GM21381 (cell line): ENCODE data around the gene FAM83C.
"Not testable (repeated sequence)": the region's sequence is repeated elsewhere in the genome, so short reads cannot be mapped to it uniquely, and the experiment has no call there.

ENCODE experiments used
- ATAC-seq: cut with Tn5 transposase; IDR thresholded peaks from one replicate; pipeline ENCODE4 v1.9.1; 2021; ENCODE audit warnings: mild to moderate bottlenecking, moderate library complexity; ENCODE audit not compliant: unreplicated experiment

FAM83C gene

DNA sequence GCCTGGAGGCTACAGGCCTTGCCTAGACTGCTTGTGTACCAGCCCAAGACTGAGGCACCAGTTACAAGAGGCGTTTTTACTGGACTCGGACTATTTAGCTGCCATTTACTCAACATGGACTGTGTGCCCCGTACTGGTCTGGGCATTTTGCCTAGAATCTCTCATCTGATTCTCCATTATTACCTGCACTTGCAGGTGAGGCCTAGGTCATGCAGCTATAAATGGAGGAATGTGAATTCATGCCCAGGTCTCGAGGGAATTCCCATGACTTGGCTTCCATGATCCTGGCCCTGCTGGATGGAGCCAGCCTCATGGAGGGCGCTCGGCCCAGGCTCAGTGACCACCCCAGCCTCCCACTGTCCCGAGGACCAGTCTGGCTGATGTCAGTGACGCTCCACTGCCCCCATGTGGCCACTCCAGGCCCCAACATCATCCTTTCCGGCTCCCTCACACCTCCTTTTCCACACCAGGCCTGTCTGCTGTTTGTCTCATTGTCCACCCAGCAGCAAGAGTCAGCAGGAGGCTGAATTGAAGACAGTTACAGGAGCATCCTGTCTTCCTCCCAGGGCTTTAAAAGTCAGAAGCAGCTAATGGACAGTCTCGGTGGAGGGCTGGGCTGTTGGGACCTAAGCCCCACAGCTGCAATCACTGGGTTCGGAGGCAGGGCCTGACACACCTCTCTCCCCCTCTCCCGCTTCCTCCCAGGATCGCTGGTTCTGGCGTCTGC, 23.0 kb downstream of the FAM83C start:
- ATAC-seq = no peak

DNA sequence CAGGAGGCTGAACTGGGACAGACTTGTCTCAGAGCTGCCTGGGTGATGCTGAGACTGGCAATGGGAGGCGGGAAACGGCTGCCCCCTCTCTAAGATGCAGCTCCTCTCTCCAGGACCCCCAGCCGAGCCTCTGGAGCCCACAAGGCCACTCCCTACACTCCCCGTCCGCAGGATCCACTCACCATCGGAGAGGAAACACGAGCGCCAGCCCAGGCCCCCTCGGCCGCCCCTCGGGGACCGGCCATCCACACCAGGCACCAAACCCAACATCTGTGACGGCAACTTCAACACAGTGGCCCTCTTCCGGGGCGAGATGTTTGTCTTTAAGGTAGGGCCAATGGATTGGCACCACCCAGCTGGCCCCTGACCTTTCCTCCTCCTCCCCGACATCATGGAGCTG, 25.1 kb downstream of the FAM83C start:
- no peak for ATAC-seq

DNA sequence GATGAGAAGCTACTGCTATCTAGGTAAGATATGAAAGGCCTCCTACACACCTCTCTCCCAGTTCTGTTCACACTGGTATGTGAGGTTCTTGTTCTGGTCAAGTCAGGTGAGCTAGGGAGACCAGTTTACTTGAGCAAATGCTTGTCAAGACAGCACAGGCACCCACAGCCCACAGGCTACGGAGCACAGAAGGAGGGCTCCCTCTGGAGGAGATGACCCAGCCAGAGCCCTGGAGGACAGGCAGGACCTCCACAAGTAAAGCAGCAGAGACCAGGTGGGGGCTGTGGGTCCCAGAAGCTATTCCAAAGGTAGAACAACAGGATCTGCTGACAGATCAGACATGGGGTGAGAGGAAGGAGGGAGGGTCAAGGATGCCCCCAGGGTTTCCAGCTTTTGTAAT, 27.5 kb downstream of the FAM83C start:
- no peak for ATAC-seq

DNA sequence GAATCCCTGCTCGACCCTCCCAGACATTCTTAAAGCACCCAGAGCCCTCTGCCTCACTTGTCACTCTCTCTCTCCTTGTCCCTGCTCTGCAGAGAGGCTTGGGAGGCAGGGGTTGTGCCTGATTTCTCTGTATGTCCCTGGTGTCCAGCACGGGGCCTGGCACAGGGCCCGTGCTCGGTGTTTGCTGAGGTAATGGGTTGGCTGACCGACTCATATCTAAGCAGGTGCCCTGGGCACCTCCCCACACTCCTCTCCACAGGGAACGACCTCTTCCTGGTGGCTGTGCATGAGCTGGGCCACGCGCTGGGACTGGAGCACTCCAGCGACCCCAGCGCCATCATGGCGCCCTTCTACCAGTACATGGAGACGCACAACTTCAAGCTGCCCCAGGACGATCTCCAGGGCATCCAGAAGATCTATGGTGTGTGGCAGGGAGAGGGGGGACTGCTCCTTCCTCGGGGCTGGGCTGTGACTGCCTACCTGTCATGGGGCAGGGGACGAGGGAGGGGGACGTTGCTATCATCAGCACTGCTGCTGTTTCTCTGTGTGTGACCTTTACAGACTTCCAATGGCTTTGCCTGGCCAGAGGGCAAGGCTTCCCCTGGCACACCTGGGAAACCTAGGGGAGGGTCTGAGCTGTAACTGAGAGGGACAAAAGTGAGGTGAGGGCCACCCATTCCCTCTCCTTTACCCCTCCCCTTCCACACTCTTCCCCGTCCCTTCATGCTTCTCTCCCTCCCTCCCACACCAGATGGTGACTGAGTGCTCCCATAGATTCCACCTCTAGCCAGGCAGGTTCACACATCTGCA, 28.5 kb downstream of the FAM83C start:
- no peak for ATAC-seq

DNA sequence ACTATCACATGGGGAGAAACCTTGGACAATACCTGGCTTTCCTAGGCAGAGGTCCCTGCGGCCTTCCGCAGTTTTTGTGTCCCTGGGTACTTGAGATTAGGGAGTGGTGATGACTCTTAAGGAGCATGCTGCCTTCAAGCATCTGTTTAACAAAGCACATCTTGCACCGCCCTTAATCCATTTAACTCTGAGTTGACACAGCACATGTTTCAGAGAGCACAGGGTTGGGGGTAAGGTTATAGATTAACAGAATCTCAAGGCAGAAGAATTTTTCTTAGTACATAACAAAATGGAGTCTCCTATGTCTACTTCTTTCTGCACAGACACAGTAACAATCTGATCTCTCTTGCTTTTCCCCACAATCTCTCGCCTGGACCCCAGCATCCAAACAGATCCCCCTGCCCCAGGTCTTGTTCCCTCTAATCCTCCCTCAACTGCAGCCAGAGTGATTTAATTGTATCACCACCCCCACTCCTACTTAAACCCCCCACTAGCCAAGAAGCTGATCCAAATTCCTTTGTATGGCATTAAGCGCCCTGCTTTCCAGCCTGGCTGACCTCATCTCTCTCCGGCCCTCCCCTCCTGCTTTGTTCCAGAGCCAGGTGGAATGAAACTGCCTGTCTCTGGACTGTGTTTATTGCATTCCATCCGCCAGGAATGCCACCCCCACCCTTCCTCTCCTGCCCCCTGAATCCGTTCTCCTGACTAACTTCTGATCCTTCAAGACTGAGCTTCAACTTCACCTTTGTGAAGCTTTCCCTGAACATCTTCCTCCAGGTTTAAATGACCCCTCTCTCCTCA, 29.3 kb downstream of the FAM83C start:
- not testable (repeated sequence) for ATAC-seq

DNA sequence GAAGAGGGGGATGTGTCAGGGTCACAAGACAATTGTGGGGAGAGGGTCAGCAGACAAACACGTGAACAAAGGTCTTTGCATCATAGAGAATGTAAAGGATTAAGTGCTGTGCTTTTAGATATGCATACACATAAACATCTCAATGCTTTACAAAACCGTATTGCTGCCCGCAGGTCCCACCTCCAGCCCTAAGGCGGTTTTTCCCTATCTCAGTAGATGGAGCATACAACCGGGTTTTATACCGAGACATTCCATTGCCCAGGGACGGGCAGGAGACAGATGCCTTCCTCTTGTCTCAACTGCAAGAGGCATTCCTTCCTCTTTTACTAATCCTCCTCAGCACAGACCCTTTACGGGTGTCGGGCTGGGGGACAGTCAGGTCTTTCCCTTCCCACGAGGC, 29.9 kb downstream of the FAM83C start:
- ATAC-seq = not testable (repeated sequence)

DNA sequence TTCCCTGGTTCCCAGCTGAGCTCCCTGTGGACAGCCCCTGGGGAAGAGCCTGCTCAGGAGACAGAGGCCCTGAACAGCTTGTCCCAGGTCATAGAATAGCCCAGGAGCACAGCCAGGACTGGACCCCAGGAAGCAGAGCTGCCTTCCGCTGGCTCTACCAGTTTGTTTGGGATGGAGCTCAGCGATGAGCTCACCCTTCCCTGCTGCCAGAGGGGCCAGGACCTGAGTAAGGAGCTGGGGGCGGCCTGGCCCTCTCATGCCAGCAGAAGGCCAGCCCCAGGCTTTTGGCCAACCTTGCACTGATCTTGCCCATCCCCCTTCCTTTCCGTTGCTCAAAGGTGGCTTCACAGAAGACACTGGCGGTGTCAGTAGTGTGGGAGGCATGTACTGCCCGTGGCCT, 31.8 kb downstream of the FAM83C start:
- no peak for ATAC-seq

DNA sequence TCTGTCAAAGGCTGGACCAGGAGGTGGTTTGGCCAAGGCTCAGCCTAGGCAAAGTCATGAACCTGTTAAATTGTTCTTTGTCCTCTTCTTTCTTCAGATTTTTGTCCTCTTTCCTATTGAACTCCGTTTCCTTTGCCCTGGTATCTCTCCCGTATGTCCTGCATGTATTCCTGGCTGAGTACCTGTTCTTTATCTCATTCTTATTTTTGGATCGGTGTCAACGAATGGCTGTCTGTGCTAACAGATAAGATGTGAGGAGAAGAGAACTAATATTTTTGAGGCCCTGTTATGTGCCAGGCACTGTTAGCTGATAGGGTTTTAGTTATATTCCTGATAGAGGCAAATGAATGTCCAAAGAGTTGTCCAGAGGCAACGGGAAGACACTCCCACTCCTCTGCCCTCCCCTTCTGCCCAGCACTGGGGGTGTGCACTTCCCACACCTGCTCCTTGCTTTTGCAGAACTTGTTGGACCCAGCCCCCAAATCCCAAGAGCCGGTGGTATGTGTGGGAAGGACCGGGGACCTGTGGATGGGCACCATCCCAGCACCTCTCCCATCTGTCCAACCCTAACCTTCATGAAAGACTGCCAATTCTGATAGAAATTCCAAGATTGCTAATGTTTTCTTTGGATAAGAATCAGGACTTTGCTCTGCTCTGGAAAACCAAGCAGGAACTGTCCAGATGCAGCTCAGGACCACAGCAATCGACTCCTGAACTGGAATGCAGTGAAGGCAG, 34.9 kb downstream of the FAM83C start:
- ATAC-seq = no peak

DNA sequence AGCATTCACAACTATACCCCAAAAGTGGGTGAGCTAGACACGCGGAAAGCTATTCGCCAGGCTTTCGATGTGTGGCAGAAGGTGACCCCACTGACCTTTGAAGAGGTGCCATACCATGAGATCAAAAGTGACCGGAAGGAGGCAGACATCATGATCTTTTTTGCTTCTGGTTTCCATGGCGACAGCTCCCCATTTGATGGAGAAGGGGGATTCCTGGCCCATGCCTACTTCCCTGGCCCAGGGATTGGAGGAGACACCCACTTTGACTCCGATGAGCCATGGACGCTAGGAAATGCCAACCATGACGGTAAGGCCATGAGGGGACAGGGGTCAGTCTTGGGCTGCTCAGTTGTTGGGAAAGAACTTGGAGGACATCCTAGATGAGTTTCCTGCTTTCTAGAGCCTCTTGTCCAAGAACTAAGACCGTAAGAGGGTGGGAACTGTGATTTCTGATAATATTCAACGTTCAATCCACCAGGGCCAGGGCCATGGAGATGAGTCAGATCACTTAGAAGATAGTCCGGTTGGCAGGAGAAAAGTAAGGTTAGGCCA, 37.7 kb downstream of the FAM83C start:
- no peak for ATAC-seq

DNA sequence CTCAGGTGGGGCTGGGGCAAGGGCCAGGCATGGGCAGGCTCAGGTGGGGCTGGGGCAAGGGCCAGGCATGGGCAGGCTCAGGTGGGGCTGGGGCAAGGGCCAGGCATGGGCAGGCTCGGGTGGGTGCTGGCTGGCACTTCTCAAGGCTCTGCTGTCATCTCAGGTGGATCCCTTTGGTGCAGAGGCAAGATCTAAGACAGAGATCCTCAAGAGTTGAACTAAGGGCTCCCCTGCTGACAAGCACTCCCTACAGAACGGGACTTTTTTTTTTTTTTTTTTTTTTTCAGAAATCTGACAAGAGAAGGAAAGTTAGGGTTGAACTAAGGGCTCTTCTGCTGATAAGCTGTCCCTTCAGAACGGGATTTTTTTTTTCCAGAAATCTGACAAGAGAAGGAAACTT, 39.2 kb downstream of the FAM83C start:
- ATAC-seq = no peak

DNA sequence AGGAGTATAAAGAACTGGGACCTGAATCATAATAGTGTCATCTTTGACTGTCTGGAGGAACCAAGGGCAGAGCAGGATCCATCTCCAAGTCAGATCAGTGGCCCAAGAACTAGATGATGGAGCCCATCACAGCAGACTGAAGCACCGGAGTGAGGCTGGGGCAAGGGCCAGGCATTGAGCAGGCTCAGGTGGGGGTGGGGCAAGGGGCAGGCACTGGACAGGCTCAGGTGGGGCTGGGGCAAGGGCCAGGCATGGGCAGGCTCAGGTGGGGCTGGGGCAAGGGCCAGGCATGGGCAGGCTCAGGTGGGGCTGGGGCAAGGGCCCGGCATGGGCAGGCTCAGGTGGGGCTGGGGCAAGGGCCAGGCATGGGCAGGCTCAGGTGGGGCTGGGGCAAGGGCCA, 39.6 kb downstream of the FAM83C start:
- not testable (repeated sequence) for ATAC-seq

DNA sequence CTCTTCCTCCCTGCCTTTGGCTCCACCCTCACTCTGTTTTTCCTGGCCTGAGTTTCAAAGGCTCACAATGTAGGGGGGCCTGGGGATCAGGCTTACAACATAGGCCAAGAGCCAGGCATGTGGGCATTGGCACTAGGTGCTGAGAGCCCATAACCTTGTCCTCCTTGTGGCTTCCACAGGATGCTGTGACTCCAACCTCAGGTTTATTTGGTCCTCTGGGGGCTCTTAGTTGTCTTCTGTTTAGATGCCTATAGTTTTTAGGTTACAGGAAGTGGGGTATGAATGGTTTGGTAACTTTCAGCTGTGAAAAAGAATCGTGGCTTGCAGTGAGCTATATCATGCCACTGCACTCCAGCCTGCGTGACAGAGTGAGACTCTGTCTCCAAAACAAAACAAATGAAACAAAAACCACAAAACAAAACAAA, 40.2 kb downstream of the FAM83C start:
- ATAC-seq = no peak

DNA sequence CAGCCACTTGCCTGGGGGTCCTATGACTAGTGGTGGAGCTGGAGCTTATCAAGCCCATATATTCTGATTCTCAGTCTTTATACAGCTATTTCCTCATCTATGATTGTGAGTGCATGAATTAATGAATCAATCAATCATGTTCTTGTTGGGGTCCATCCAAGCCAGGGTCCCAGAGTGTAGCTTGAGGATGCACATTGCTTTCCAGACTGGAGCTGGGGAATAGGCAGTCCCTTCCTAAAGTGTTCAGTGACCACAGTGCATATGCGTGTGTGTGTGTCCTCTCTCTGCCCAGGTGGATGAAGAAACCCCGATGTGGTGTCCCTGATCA, 40.6 kb downstream of the FAM83C start:
- ATAC-seq = no peak

DNA sequence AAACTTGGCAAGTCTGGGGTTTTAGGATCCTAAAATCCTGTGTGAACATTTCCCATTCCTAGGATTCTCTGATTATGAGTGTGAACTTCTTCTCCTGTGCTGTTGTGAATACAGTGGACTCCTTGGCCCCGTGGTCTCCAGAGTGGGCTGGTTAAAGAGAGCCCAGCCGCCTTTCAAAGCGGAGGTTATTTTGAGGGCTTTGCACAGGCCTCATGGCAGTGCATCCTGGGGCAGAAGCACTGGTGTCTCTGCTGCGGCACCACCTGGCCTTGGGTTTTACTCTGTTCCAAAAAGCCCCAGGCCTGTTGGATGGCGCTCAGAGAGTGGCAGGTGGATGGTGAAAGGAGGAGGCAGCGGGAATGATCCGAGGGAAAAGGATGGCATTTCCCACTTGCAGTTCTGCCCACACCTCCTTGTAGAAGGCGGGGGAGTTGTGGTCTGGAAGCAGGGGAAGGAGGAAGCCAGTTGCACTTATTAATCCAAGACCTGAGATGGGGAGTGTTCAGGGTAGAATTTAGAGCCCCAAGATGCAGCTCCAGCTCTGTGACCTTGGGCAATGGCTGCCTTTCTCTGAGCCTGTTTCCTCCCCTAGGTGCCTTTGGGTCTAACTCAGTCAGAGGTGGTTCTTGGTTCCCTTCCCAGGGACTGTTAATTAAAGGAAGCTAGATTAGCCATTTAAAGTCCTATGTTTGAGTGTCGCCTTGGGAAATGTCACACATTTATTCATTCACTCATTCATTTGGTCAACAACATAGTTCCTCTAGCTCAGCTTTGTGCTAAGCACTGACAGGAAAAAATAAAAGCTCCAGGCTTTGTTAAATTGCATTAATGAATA, 43.4 kb downstream of the FAM83C start:
- ATAC-seq = no peak

DNA sequence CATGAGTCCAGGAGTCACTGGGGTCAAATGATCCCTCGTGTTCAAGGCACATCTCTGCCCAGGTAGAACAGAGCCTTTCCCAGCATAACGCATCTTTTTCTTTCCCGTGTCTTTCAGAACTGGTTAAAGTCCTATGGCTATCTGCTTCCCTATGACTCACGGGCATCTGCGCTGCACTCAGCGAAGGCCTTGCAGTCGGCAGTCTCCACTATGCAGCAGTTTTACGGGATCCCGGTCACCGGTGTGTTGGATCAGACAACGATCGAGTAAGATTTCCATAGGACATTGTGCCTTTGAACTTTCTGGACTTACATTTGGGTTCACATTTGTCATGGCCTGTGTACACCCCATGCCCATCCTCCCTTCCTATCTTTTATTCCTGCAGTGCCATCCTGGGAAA, 45.5 kb downstream of the FAM83C start:
- no peak for ATAC-seq

DNA sequence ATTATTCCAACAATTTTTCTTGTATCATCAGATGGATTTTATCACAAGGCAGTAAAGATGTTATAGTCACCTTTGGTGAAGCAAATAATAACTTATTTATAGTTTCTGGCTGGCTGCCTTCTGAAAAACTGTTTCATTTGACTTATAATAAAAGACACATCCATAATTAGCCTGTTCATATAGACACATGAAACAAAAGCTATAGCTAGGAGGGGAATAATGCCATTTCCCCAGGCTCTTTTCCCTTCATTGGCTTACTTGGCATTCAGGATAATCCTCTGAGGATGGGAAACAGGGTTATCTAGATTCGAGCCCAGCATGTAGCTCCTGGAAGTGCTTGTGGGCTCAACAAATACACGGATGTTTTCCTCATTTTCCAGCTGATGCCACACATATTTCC, 48.2 kb downstream of the FAM83C start:
- no peak for ATAC-seq

DNA sequence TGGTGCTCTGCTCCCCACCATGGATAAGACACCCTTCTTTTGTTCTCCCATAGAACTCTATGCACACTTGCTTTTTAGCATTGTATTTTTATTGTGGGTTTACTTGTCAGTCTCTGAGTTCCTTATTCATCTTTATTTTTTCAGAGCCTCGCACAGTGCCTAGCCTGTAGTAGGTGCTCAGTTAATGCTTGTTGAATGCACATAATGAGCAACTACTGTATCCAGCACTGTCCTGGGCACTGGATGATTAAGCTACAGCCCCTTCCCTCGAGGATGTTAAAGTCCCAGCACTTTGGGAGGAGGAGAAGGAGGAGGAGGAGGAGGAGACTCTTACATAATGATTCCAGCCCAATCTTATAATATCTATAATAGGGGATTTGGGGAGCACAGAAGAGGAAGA, 48.9 kb downstream of the FAM83C start:
- no peak for ATAC-seq

DNA sequence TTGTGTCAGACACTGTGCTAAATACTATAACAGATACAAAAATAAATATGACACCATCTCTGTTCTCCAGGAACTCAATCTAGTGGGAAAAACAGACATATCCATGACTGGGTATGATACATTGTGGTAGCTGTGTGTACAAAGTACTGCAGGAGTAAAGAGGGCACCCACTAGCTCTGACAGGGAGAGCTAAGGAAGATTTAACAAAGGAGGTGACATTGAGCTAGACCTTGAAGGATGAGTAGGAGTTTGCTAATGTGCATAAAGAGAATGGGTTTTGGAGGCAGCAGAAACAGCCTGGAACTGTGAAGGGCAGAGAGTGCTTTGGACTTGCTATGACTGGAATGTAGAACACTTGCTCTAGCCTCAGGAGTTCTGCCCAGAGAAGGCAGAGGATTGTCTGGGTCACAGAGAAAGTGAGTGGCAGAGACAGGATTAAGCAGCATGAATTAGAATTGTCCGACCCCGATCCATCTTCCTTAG, 51.4 kb downstream of the FAM83C start:
- no peak for ATAC-seq

DNA sequence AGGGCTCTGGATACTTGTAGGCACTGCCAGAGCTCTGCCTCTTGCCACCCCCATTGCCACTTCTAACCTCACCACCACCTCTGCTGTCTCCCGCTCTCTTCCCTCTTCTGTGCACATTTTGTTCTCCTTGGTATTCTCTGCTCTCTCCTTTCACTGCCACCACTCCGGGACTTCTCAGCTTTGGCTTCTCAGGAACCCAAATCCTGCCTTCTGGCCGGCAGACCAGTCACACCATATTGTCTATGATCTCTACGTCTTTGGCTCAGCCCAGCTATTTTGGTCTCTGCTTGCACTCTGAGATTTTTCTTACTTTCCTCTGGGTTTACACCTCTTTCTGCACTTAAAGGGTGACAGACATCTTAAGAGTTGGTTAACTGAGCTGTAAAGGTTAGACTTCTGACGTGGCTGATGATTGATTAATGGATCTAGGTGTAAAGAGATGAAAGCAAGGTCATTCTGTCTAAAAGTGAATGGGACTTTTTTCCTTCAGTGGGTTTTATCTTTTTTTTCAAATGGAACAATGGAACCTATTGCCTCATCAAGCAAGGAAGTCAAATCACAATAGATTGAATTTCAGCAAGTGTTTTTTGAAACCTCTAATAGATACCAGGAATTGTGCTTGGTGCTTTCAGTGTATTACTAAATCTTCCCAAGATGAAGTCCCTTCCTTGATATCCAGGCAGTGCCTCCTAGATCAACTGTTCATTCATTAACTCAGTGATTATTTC, 52.0 kb downstream of the FAM83C start:
- ATAC-seq = no peak
